ENCODE measurements around the gene HEG1.

The HEG1 gene

GRCh38 chr3:125039131-125040100 lies 16.4 kb downstream of the HEG1 start:
- H3K27me3 ChIP-seq (ENCODE audit: insufficient read depth, poor library complexity, severe bottlenecking), result no peaks in the 10 kb centered on the region

GRCh38 chr3:125037498-125038150 lies 18.2 kb downstream of the HEG1 start:
- Histone ChIP-seq H3K4me3 (replicated peaks; ENCODE audit: insufficient read depth, low read length) (no peak overlapping the region), H3K27me3 (ENCODE audit: insufficient read depth, poor library complexity, severe bottlenecking) (no peaks in the 10 kb centered on the region), H3K27ac (replicated peaks) (no peak overlapping the region)
- no peak for DNase-seq (ENCODE audit: low read depth in 1 of 2, low spot score in 1 of 2)
- no peak for TF ChIP-seq REST (IDR thresholded peaks at IDR 0.05; ENCODE audit: insufficient replicate concordance, low read depth)
- TF ChIP-seq SPI1 (IDR thresholded peaks at IDR 0.05; ENCODE audit: borderline replicate concordance, low read depth), result no peak
- TF ChIP-seq GABPA (IDR thresholded peaks at IDR 0.05; ENCODE audit: low read depth), result no peak
- TF ChIP-seq CTCF (IDR thresholded peaks at IDR 0.05; ENCODE audit: insufficient read depth, low read length), result no peak
- no peak for TF ChIP-seq POLR2AphosphoS5 (IDR thresholded peaks at IDR 0.05; ENCODE audit: low read depth)

More at GRCh38 chr3:125039131-125040100, 16.4 kb downstream of the HEG1 start:
- no peak overlapping the region for H3K4me3 ChIP-seq (replicated peaks; ENCODE audit: insufficient read depth, low read length)
- TF ChIP-seq SPI1 (IDR thresholded peaks at IDR 0.05; ENCODE audit: borderline replicate concordance, low read depth), result no peak
- TF ChIP-seq GABPA (IDR thresholded peaks at IDR 0.05; ENCODE audit: low read depth), result no peak
- TF ChIP-seq REST (IDR thresholded peaks at IDR 0.05; ENCODE audit: insufficient replicate concordance, low read depth), result no peak
- no peak for DNase-seq (ENCODE audit: low read depth in 1 of 2, low spot score in 1 of 2)
- no peak overlapping the region for H3K27ac ChIP-seq (replicated peaks)

GRCh38 chr3:125035217-125035616 lies 20.6 kb downstream of the HEG1 start:
- no peak for TF ChIP-seq CTCF (IDR thresholded peaks at IDR 0.05; ENCODE audit: insufficient read depth, low read length)
- no peak for TF ChIP-seq SPI1 (IDR thresholded peaks at IDR 0.05; ENCODE audit: borderline replicate concordance, low read depth)
- TF ChIP-seq POLR2AphosphoS5 (IDR thresholded peaks at IDR 0.05; ENCODE audit: low read depth), result no peak
- no peak for TF ChIP-seq REST (IDR thresholded peaks at IDR 0.05; ENCODE audit: insufficient replicate concordance, low read depth)
- no peak for TF ChIP-seq GABPA (IDR thresholded peaks at IDR 0.05; ENCODE audit: low read depth)
- no peak overlapping the region for H3K27ac ChIP-seq (replicated peaks)
- H3K4me3 ChIP-seq (replicated peaks; ENCODE audit: insufficient read depth, low read length), result no peak overlapping the region
- no peak for DNase-seq (ENCODE audit: low read depth in 1 of 2, low spot score in 1 of 2)
- no peaks in the 10 kb centered on the region for H3K27me3 ChIP-seq (ENCODE audit: insufficient read depth, poor library complexity, severe bottlenecking)

Measured in HL-60 (cell line).